Measurements from ENCODE around the gene FOXI2. TPM values are rescaled to one million over a fixed set of nuclear protein-coding genes. Genes with fewer than 3 reads are reported as not detected.

FOXI2 gene
- polyA plus RNA-seq, 1 donor from 2014 or later: not detected

GRCh38 chr10:127720142-127720541, 16.8 kb upstream of the FOXI2 start:
- Histone ChIP-seq H3K4me3 (ENCODE audit: low read length) (no peak overlapping the region), H3K9ac (ENCODE audit: low read length) (no peak overlapping the region), H3F3A (ENCODE audit: insufficient read depth, low read length, poor library complexity, severe bottlenecking) (no peaks in the 10 kb centered on the region), H3K36me3 (ENCODE audit: insufficient read depth, low read length) (no peaks in the 10 kb centered on the region), H3K4me2 (ENCODE audit: low read length) (no peak overlapping the region), H2AFZ (ENCODE audit: low read depth, low read length) (no peak overlapping the region), H3K27me3 (ENCODE audit: insufficient read depth, low read depth, low read length) (no peaks in the 10 kb centered on the region), H3K9me2 (ENCODE audit: insufficient read depth, low read length) (no peaks in the 10 kb centered on the region), H3K9me3 (ENCODE audit: low read length) (no peaks in the 10 kb centered on the region), H3K27ac (ENCODE audit: low read length) (no peak overlapping the region), H4K20me1 (ENCODE audit: insufficient read depth) (no peaks in the 10 kb centered on the region), H3K79me2 (replicated peaks; ENCODE audit: insufficient read depth, low read length) (no peaks in the 10 kb centered on the region)
- no peak for TF ChIP-seq EZH2 (IDR thresholded peaks at IDR 0.05; ENCODE audit: borderline replicate concordance, insufficient read depth, low read length, poor library complexity, severe bottlenecking)
- TF ChIP-seq EP300 (conservative IDR thresholded peaks at IDR 0.05; ENCODE audit: poor library complexity, severe bottlenecking): no peak
- no peak for TF ChIP-seq TAF1 (IDR thresholded peaks at IDR 0.05; ENCODE audit: low read depth)
- no peak for TF ChIP-seq POLR2AphosphoS5 (IDR thresholded peaks at IDR 0.05)
- TF ChIP-seq CTCF (IDR thresholded peaks at IDR 0.05; ENCODE audit: poor library complexity, severe bottlenecking): no peak
- no peak for TF ChIP-seq RAD21 (conservative IDR thresholded peaks at IDR 0.05)
- no peak for TF ChIP-seq MXI1 (conservative IDR thresholded peaks at IDR 0.05; ENCODE audit: poor library complexity, severe bottlenecking)
- no peak for TF ChIP-seq REST (IDR thresholded peaks at IDR 0.05; ENCODE audit: borderline replicate concordance)

GRCh38 chr10:127720903-127721302, 16.1 kb upstream of the FOXI2 start:
- H3K9me3 ChIP-seq (ENCODE audit: low read length): no peaks in the 10 kb centered on the region
- H3K36me3 ChIP-seq (ENCODE audit: insufficient read depth, low read length): no peaks in the 10 kb centered on the region
- H4K20me1 ChIP-seq (ENCODE audit: insufficient read depth): no peaks in the 10 kb centered on the region
- H3K9ac ChIP-seq (ENCODE audit: low read length): no peak overlapping the region
- H2AFZ ChIP-seq (ENCODE audit: low read depth, low read length): no peak overlapping the region
- no peaks in the 10 kb centered on the region for H3K79me2 ChIP-seq (replicated peaks; ENCODE audit: insufficient read depth, low read length)
- H3K27ac ChIP-seq (ENCODE audit: low read length): no peak overlapping the region
- H3K27me3 ChIP-seq (ENCODE audit: insufficient read depth, low read depth, low read length): no peaks in the 10 kb centered on the region
- H3K9me2 ChIP-seq (ENCODE audit: insufficient read depth, low read length): no peaks in the 10 kb centered on the region
- no peak overlapping the region for H3K4me2 ChIP-seq (ENCODE audit: low read length)
- H3K4me3 ChIP-seq (ENCODE audit: low read length): no peak overlapping the region
- H3F3A ChIP-seq (ENCODE audit: insufficient read depth, low read length, poor library complexity, severe bottlenecking): no peaks in the 10 kb centered on the region
- TF ChIP-seq REST (IDR thresholded peaks at IDR 0.05; ENCODE audit: borderline replicate concordance) (no peak), TAF1 (IDR thresholded peaks at IDR 0.05; ENCODE audit: low read depth) (no peak), RAD21 (conservative IDR thresholded peaks at IDR 0.05) (no peak), SMC3 (conservative IDR thresholded peaks at IDR 0.05; ENCODE audit: poor library complexity) (no peak), EZH2 (IDR thresholded peaks at IDR 0.05; ENCODE audit: borderline replicate concordance, insufficient read depth, low read length, poor library complexity, severe bottlenecking) (no peak), EP300 (conservative IDR thresholded peaks at IDR 0.05; ENCODE audit: poor library complexity, severe bottlenecking) (no peak), CTCF (IDR thresholded peaks at IDR 0.05; ENCODE audit: poor library complexity, severe bottlenecking) (no peak), POLR2AphosphoS5 (IDR thresholded peaks at IDR 0.05) (no peak), MXI1 (conservative IDR thresholded peaks at IDR 0.05; ENCODE audit: poor library complexity, severe bottlenecking) (no peak)

Measured in neural cell (in vitro differentiated cells).